ENCODE measurements around the gene LRRC74B.
A peak's percentile ranks its signal among the peaks of the same experiment; 100 is the strongest.
"Not testable (repeated sequence)": the region's sequence is repeated elsewhere in the genome, so short reads cannot be mapped to it uniquely, and the experiment has no call there.

The LRRC74B gene

GRCh38 chr22:21054714-21055563 is 9.2 kb downstream of the LRRC74B start:
- no peak for DNase-seq (ENCODE audit: low spot score)

GRCh38 chr22:21055564-21055834 is 9.8 kb downstream of the LRRC74B start:
- no peak for DNase-seq (ENCODE audit: low spot score)

- DNase-seq (ENCODE audit: low spot score) = peak; percentile 59
These were observed 10.2 kb downstream of the LRRC74B start for GRCh38 chr22:21055880-21056319.

- DNase-seq (ENCODE audit: low spot score) = not testable (repeated sequence)
These were observed 14.6 kb downstream of the LRRC74B start for GRCh38 chr22:21060363-21060762.

GRCh38 chr22:21061660-21062321 is 16.0 kb downstream of the LRRC74B start:
- not testable (repeated sequence) for DNase-seq (ENCODE audit: low spot score)

GRCh38 chr22:21064425-21064824 is 18.7 kb downstream of the LRRC74B start:
- not testable (repeated sequence) for DNase-seq (ENCODE audit: low spot score)

- DNase-seq (ENCODE audit: low spot score) = no peak
These were observed 19.4 kb downstream of the LRRC74B start for GRCh38 chr22:21064917-21065864.

- DNase-seq (ENCODE audit: low spot score) = no peak
These were observed 21.5 kb downstream of the LRRC74B start for GRCh38 chr22:21067075-21067900.

- DNase-seq (ENCODE audit: low spot score) = no peak
These were observed 22.3 kb downstream of the LRRC74B start for GRCh38 chr22:21067901-21068680.

- DNase-seq (ENCODE audit: low spot score) = no peak
These were observed 23.0 kb downstream of the LRRC74B start for GRCh38 chr22:21068681-21069276.

- no peak for DNase-seq (ENCODE audit: low spot score)
These were observed 23.6 kb downstream of the LRRC74B start for GRCh38 chr22:21069375-21069774.

- DNase-seq (ENCODE audit: low spot score) = no peak
These were observed 25.2 kb downstream of the LRRC74B start for GRCh38 chr22:21070690-21071615.

- DNase-seq (ENCODE audit: low spot score) = not testable (repeated sequence)
These were observed 26.1 kb downstream of the LRRC74B start for GRCh38 chr22:21071796-21072195.

- DNase-seq (ENCODE audit: low spot score) = no peak
These were observed 27.3 kb downstream of the LRRC74B start for GRCh38 chr22:21073023-21073422.

- no peak for DNase-seq (ENCODE audit: low spot score)
These were observed 27.7 kb downstream of the LRRC74B start for GRCh38 chr22:21073482-21073881.

- no peak for DNase-seq (ENCODE audit: low spot score)
These were observed 28.5 kb downstream of the LRRC74B start for GRCh38 chr22:21074102-21074715.

GRCh38 chr22:21075516-21076138 is 29.9 kb downstream of the LRRC74B start:
- no peak for DNase-seq (ENCODE audit: low spot score)

GRCh38 chr22:21076912-21077625 is 31.3 kb downstream of the LRRC74B start:
- DNase-seq (ENCODE audit: low spot score) = no peak
